GM12873 (cell line): ENCODE results near the gene TMBIM1.

ENCODE experiments used
- TF ChIP-seq, protein P1 (sequence below): IDR thresholded peaks from 2 replicates; pipeline ENCODE4 v1.5.1; 2012; ENCODE audit warnings: low read depth, mild to moderate bottlenecking, moderate library complexity, low read length, control low read depth; ENCODE audit not compliant: insufficient read depth; ENCODE audit errors: missing control alignments

Gene TMBIM1

DNA sequence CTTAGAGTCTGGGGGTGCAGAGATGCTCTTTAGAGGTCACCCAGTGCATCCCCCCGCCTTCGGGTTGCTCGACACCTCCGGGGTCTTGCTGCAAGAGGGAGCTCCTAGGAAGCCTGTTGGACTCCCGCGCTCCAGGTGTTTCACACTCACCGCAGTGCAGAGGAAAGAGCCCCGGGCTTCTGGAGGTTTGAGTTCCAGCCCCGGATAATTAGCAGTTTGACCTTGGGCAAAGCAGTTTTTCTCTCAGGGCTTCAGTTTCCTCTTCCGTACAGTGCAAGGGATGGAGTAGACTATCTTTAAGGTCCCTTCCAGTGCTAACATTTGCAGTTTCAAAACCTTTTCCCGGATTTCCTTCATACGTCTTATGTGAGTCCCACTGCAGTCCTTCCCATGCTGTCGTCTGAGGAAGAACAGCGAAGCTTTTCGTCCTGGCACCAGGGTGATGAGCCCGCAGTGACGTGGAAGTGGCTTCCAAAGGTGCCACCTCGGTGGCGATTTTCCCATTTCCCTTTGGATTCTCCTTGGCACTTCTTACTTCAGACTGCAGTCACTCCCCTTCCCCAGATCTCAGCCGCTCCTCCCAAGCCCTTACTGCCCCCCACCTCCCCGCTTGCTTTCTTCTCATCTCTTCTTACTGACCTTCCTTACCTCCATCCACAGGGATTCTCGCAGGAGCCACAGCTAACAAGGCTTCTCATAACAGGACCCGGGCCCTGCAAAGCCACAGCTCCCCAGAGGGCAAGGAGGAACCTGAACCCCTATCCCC lies 21.4 kb downstream of the TMBIM1 start:
- TF ChIP-seq, protein P1, sequence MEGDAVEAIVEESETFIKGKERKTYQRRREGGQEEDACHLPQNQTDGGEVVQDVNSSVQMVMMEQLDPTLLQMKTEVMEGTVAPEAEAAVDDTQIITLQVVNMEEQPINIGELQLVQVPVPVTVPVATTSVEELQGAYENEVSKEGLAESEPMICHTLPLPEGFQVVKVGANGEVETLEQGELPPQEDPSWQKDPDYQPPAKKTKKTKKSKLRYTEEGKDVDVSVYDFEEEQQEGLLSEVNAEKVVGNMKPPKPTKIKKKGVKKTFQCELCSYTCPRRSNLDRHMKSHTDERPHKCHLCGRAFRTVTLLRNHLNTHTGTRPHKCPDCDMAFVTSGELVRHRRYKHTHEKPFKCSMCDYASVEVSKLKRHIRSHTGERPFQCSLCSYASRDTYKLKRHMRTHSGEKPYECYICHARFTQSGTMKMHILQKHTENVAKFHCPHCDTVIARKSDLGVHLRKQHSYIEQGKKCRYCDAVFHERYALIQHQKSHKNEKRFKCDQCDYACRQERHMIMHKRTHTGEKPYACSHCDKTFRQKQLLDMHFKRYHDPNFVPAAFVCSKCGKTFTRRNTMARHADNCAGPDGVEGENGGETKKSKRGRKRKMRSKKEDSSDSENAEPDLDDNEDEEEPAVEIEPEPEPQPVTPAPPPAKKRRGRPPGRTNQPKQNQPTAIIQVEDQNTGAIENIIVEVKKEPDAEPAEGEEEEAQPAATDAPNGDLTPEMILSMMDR, result no peak

GRCh38 chr2:218269900-218270720 lies 22.2 kb downstream of the TMBIM1 start, which contains the start of the genes AAMP and PNKD:
Gene AAMP (minus strand): TSS chr2:218270137. CDS start chr2:218270086, 51 bp downstream.
Gene PNKD (plus strand): TSS chr2:218270519. CDS start chr2:218270536, 17 bp downstream.
- TF ChIP-seq, protein P1, result no peak

GRCh38 chr2:218267259-218267658 lies 25.0 kb downstream of the TMBIM1 start:
- TF ChIP-seq, protein P1, result no peak

DNA sequence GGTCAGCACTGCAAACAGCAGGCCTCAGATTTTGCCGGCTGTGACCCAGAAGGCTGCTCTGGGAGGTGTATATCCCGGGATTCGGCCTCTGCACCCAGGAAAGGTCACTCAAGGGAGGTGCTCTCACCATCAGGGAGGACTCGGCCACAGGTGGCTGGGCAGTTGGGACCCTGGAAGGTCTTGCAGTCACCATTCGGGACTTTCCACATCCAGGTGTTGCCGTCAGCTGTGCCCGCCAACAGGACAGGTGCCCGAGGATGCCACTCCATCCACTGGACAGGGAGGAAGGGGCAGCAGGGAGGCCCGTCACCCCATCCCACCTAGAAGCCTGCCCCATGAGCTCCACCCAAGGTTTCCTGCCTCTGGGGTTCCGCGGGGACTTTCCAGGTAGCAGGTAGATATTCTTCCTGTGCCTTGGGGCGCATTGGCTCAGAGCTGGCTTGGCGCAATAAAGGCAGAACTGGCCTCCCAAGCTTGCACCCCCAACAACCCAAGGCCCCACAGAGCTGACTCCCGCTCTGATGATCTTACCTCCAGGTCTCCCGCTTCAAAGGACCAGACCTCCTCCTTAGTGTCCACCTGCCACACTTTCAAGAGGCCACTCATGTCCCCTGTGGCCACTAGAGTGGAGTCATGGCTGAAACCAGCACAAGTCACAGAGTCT lies 25.9 kb downstream of the TMBIM1 start:
- TF ChIP-seq, protein P1, result no peak

DNA sequence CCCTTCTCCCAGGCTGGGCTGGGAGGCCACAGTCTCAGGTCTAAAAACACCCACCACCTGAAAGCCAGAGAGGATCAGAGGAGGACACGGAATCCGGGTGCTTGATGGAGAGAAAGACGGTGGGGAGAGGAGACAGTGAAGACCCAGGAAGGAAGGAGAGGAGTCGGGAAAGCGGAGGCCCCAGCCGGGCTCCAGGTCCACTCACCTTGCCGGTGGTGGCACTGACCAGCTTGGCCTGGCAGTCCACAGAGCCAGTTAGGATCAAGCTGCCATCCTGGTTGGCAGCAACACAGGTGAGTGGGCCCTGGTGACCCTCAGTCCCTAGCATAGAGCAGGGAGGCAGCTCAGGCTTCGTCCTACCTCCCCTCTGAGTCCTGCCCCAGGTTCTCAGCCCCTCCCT lies 26.7 kb downstream of the TMBIM1 start:
- TF ChIP-seq, protein P1, result no peak

DNA sequence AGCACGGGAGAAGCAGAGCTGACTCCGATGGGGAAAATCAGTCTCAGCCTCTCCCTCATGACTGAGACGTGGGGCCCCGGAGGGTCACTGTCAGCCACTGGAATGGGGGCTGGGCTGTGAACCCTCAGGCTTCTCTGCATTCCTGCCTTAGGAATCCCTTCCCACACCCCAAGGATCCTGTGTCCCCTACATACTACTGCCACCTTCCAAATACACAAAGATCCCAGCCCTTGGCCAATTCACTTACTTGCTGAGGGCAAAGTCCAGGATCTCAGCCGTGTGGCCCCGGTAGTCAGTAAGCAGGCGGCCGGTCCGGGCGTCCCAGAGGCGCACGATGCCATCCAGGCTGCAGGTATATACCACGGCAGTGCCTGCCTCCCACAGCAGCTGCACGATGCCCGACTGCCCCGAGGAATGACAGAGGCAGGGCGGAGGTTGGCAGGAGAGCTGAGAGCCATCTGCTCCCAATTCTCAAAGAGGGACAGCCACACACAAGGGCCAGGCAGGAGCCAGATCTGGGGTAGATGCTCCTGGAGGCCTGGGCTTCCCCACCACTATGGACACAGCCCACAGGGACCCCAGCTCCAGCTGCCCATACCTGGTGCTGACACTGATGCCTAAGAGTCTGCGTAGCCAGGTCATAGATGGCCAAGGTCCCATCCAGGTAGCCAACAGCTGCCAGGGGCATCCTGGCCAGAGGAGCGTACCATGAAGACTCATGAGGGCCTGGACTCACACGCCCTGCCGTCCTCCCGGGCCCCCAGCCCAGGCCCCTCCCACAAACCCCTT lies 27.3 kb downstream of the TMBIM1 start:
- TF ChIP-seq, protein P1, result no peak
